HG02870 (cell line): ENCODE results near the gene ERCC1.

Experiments used
- ATAC-seq: cut with Tn5 transposase; IDR thresholded peaks from one replicate; pipeline ENCODE4 v1.9.1; 2021; ENCODE audit warnings: mild to moderate bottlenecking, moderate library complexity; ENCODE audit not compliant: unreplicated experiment

ERCC1 gene

DNA sequence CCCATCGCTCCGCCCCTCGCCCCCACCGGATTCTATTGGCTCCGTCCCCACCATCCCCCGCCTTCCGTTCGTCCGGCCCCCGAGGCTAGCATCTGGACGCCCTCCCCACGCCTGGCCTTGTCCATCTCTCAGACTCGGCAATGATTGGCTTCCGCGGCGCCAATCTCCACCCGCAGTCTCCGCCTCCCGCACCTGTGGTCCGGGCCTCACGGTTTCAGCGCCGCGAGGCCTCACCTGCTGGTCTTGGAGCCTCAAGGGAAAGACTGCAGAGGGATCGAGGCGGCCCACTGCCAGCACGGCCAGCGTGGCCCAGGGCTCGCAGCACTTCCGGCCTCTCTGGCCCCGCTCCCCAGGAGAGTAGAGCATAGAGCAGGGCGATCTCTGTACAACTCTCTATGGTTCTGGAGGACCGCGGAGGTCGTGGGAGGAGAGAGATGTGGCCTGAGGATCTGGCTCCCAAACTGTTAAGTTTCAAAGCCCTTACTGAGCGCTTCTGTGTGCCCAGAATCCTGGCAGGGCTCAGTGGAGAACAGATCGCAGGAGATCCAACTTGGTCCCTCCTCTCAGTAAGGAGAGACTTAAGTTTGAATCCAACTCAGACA lies at the start of gene ERCC1:
Gene ERCC1 (minus strand): TSS at position 329 of the 602 bp plus-strand sequence. CDS start 543 bp downstream, outside the sequence.
- ATAC-seq, result peak; percentile 53

DNA sequence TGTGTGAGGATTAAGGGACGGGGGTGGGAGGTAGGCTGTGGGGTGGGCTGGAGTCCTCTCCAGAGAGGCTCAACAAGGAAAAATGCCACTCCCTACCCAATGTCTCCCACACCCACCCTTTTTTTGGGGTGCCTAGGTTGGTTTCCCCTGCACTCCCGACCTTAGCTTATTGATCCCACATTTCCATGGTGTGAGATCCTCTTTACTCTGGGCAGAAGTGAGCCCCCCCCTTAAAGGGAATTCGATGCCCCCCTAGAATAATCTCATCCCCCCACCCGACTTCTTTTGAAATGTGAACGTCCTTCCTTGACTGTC lies 49.6 kb upstream of the ERCC1 start:
- no peak for ATAC-seq

DNA sequence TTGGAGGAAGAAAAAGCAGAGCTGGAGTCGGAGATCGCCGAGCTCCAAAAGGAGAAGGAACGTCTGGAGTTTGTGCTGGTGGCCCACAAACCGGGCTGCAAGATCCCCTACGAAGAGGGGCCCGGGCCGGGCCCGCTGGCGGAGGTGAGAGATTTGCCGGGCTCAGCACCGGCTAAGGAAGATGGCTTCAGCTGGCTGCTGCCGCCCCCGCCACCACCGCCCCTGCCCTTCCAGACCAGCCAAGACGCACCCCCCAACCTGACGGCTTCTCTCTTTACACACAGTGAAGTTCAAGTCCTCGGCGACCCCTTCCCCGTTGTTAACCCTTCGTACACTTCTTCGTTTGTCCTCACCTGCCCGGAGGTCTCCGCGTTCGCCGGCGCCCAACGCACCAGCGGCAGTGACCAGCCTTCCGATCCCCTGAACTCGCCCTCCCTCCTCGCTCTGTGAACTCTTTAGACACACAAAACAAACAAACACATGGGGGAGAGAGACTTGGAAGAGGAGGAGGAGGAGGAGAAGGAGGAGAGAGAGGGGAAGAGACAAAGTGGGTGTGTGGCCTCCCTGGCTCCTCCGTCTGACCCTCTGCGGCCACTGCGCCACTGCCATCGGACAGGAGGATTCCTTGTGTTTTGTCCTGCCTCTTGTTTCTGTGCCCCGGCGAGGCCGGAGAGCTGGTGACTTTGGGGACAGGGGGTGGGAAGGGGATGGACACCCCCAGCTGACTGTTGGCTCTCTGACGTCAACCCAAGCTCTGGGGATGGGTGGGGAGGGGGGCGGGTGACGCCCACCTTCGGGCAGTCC lies 49.0 kb upstream of the ERCC1 start:
- ATAC-seq, result no peak

DNA sequence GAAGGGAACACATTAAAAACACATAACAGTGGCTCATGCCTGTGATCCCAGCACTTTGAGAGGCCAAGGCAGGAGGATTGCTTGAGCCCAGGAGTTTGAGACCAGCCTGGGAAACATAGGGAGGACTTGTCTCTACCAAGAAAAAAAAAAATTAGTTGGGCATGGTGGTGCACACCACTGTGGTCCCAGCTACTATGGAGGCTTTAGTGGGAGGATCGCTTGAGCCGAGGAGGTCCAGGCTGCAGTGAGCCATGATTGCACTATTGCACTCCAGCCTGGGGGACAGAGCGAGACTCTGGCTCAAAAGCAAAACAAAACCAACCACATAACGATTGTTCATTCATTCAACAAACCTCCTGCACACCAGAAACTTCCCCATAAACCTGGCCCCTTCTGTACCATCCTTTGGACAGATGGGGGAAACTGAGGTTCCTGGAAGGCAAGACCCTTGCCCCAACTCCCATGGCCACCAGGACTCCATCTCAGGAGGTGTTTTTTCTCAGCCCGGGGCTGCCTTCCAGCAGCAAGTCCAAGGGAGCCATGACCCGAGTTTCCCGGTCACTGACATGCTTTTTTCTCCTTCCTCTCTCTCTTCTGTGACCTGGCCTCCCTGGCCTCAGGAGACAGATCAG lies 48.3 kb upstream of the ERCC1 start:
- no peak for ATAC-seq

DNA sequence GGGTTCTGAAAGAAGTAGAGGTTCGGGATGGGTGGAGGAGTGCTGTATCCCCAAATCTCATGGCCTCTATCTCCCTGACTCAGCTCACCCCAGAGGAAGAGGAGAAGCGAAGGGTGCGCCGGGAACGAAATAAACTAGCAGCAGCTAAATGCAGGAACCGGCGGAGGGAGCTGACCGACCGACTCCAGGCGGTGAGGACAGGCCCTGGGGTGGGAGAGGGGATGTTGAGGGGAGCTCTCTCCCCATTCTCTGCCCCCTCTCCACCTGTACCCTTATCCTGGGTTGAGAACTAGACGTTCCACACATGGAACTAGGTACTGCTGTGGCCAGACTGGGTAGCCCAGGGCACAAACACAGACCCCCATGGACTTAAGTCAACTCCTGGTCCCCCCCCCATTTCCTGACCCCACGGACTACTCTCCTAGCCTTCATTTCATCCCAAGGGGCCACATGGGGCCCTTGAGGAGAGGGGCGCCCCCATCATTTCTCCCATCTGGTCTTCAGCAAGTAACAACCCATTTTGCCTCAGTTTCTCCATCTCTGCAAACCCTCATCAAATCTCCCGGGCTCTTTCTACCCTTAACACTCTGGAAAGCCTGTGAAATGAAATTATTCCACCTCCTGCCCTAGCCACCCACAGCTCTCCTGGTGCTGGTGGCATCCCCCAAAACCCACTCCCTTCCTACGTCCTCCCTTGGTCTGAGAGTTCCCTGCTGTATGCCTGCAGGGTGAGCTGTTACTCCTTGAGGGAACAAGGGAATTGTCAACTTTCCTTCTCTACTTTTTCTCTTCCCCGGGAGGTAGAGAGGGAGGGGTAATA lies 47.6 kb upstream of the ERCC1 start:
- ATAC-seq, result no peak

DNA sequence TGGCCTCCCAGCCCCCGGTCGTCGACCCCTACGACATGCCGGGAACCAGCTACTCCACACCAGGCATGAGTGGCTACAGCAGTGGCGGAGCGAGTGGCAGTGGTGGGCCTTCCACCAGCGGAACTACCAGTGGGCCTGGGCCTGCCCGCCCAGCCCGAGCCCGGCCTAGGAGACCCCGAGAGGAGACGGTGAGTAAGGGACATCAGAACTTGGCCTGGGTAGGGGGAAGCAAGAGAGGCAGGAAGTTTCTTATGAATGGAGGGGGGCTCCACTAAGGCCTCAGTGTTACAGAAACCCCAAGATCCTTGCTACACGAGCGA lies 47.0 kb upstream of the ERCC1 start:
- ATAC-seq, result no peak

DNA sequence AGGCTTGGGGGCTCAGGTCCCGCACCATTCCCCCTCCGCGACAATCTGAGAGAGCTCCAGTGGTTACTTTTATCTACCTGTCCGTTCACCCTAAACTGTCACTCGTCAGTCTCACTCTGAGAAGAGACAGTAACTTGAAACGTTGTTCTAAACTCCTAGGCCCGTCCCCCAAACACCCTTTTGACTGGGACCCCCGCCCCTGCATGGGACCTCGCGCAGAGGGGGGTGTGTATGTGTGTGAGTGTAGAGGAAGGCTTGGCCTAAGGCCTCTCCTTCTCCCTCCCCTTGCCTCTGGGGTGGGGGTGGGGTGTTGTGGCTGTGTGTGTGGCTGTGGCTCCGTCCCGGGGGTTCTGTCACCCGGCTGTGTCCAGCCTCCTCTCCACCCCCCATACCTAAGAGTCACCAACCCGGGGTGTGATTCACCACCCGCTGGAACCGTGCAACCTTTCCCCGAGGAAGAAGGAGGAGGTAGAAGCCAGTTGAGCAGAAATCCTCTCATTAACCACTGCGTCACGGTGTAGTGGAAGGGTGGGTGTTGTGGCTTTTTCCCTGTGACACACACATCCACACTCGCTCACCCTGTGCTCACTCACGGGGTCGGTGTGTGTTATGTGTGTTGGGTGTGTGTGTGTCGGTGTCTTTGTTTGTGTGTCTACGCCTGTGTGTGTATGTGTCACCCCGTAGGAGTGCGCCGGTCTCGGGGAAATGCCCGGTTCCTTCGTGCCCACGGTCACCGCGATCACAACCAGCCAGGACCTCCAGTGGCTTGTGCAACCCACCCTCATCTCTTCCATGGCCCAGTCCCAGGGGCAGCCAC lies 46.4 kb upstream of the ERCC1 start:
- ATAC-seq, result no peak

DNA sequence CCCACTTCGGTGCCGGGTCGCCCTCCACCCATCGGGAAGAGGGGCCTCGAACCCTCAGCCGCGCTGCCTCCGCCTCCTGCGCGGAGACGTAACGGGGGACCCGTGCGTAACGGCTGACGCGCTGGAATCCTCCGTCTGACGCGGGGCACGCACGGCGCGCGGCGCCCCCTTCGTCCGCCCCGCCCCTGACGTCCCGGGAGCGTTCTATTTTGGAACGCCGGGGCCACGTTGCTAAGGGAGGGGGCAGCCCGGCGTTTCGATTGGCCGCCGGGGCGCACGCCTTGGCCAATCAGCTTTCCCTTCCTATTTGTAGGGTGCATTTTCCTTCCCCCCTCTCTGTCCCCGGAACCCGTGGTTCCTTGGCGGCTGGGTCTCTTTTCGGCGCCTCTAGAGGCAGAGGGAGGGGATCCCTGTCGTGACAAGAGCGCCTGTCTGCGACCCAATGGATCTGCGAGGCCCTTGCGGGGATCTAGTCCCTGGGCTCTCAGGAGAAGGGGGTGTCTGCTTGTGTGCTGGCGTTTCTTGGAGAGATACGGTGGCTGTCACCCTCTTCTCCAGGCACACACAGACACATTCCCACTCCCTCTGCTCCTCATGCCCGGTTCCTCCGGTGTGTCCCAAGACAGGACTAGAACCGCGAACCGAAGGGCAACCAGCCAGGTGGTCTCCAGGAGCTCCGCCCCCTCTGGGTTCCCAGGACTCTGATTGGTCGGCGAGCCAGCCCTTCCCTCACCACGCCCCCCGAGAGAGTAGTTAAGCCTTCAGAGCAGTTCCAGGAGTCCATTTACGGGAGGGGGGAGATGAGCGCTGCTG lies 45.6 kb upstream of the ERCC1 start:
- peak; percentile 51 for ATAC-seq

DNA sequence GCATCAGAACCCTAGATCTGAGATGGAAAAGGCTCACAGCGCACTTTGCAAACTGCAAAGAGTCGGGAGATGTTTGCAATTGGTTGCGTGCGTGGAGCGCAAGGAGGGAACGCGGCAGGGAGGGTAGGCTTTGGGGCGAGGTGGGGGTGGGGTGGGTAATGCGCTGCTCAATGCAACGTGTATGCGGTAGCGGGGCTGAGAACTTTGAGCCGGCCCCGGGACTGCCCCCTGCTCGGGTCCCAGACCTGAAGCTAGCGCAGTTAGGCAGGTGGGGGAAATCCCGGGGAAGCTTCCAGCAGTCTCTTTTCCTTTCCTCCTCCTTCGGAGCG lies 45.0 kb upstream of the ERCC1 start:
- ATAC-seq, result peak; percentile 24

DNA sequence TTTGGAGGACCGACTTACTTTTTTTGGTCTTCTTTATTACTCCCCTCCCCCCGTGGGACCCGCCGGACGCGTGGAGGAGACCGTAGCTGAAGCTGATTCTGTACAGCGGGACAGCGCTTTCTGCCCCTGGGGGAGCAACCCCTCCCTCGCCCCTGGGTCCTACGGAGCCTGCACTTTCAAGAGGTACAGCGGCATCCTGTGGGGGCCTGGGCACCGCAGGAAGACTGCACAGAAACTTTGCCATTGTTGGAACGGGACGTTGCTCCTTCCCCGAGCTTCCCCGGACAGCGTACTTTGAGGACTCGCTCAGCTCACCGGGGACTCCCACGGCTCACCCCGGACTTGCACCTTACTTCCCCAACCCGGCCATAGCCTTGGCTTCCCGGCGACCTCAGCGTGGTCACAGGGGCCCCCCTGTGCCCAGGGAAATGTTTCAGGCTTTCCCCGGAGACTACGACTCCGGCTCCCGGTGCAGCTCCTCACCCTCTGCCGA lies 44.5 kb upstream of the ERCC1 start:
- ATAC-seq, result no peak

DNA sequence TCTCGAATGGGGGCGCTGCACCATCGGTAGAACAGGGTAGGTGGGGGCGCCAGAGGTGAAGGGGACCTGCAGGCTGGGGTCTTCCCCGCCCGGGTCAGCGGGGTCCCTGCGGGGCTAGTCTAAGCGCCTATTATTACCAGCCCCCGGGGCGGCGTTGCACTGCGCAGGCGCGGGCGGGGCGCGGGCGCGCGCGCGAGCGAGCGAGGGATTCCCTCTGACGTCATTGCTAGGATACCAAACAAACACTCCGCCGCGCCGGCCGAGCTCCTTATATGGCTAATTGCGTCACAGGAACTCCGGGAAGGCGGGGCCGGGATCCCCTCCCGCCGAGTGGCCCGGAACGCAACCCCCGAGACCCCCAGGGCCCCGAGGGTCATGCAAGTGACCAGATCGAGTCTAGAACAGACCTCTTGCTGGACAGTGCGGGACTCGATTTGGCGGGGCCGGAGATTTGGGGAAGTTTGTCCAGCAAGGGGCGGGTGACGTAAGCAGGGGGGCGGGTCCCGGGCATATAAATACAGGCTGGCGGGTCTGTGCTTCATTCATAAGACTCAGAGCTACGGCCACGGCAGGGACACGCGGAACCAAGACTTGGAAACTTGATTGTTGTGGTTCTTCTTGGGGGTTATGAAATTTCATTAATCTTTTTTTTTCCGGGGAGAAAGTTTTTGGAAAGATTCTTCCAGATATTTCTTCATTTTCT lies 43.9 kb upstream of the ERCC1 start, which contains the start of gene FOSB:
Gene FOSB (plus strand): TSS at position 541 of the 703 bp plus-strand sequence. CDS start 591 bp downstream, outside the sequence.
- peak; percentile 39 for ATAC-seq

DNA sequence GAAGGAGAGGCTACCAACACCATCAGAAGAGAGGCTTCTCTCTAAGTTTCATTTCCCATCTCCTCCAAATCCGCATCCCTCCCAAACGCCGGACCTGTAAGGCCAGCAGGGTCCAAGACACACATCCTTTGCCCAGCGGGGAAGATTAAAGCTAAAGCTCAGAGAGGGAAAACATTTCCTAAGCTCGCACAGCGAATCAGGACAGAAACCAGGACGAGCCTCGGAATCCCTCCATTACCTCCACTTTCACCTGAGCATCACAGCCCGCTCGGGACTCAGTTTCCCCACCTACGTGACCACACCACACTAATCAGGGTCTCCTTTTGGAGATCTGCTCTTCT lies 43.4 kb upstream of the ERCC1 start:
- ATAC-seq, result no peak

DNA sequence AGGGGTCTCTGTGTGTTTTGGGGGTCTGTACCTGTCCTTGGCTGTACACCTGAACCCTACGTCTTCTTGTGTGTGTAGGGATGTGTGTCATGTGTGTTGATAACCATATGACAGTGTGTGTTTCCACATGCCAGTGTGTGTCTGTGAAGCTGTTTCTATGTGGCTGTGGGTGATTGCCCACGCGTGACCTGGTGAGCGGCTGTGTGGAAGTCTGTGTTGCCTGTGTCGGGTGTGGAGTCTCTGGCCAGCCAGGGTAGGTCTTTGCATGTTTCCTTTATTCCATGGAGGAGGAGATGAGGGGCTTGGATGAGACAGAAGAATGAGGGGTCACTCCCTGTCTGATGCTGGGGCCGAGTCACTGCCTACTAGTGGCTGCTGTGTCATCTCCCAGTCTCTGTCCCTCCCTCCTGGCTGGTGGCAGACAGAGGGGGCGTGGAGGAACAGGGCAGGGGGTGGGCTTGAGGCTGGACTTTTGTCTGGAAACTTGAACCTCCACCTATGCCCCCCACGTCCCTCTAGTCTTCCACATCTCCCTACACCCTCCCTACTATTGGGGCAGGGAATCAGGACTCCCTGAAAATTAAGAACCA lies 41.2 kb upstream of the ERCC1 start:
- no peak for ATAC-seq

DNA sequence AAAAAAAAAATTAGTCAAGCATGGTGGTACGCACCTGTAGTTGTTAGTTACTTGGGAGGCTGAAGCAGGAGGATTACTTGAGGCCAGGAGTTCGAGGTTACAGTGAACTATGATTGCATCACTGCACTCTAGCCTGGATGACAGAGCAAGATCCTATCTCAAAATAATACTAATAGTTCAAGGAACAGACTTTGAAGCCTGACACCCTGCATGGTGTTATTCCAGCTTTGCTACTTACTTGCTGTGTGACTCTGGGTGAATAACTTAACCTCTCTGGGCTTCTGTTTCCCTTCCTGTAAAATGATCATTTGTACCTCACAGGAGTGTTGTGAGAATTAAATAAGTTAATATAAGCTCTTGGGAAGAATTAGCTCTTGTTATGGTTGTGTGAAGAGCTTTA lies 40.6 kb upstream of the ERCC1 start:
- ATAC-seq, result no peak

DNA sequence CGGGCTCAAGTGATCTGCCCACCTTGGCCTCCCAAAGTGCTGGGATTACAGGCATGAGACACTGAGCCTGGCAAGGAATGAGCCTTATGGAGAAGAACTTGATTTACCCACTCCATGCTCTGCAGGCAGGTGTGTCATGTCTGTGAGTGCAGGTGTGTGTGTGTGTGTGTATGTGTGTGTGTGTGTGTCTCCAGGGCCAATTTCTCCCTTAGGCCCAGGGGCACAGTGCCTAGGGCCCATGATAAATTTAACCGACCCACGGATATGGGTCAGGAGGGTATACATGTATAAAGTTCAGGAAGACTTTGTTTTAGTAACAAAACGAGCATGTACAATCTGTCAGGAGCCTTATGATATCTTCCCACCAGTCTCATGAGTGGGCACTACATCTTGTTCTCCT lies 39.5 kb upstream of the ERCC1 start:
- ATAC-seq, result no peak

DNA sequence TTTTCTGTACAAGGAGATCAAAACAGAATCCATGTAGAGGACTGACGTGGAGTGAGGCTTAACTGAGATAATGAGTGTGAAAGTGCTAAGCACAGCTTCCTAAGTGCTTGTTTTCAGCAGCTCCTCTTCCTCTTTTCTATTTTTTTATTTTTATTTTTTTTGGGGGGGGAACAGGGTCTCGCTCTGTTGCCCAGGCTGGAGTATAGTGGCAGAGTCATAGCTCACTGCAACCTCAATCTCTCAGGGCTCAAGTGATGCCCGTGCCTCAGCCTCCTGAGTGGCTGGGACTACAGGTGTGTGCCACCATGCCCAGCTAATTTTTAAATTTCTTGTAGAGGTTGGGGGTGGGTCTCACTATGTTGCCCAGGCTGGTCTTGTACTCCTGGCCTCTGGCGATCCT lies 38.5 kb upstream of the ERCC1 start:
- no peak for ATAC-seq

DNA sequence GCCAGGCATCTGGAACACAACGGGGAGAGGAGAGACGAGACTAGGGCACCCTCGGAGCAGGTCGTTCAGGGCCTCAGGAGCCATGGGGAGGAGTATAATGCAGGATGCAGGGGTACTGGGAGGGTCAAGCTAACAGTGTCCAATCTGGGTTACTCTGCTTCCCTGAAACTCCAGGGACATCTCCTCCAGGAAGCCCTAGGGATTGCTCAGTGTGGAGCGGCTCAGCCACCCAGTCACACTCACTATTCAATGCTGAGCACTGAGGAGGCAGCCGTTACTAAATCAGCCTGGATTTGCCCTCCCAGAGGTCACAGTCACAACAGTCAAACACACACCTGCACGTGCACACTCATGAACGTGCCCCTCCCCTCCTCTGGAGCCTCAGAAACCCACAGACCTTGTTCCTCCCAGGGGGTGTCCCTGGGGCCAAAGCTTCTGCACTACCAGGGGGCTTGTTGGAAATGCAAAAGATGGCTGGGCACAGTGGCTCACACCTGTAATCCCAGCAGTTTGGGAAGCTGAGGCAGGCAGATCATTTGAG lies 37.2 kb upstream of the ERCC1 start:
- ATAC-seq, result no peak

DNA sequence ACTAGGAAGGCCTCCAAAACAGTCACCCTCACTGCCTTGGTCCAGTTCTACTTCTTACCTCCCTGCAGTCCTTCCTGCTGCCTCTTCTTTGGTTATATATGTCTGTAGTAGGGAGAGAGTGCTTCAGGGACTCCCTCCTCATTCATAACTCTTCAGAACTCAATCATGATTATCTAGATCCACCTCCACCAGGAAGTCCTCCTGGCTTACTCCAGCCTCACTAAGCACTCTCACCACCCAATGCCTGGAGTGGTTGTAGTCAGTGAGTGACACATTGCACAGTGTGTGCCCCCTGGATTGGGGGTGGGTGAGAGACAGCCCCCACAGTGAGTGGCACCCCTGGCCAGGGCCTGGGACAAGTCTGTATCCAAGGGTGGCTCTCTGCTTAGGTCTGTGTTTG lies 34.1 kb upstream of the ERCC1 start:
- ATAC-seq, result no peak

DNA sequence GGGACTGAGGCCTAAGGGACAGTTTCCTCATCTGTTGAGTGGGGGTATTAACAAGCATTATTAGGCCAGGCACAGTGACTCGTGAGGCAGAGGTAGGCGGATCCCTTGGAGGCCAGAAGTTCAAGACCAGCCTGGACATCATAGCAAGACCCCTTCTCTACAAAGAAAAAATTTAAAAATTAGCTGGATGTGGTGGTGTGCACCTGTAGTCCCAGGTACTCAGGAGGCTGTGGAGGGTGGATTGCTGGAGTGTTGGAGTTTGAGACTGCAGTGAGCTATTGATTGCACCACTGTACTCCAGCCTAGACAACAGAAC lies 32.7 kb upstream of the ERCC1 start:
- ATAC-seq, result no peak
